GM12878 (cell line): Measurements from ENCODE around the gene RPL32.

ENCODE experiments used
- POLR2A ChIP-seq: IDR thresholded peaks from 2 replicates; pipeline ENCODE4 v1.6.1; 2011; ENCODE audit warnings: low read depth, mild to moderate bottlenecking, low read length
- TF ChIP-seq, protein P1 (sequence below): fragments of 450-650 bp; IDR thresholded peaks from 2 replicates; pipeline ENCODE4 v1.6.1; 2017; ENCODE audit warnings: mild to moderate bottlenecking, low read depth, inconsistent platforms; ENCODE audit not compliant: poor library complexity, severe bottlenecking
- TF ChIP-seq, protein P2 (sequence below): IDR thresholded peaks from 2 replicates; pipeline ENCODE4 v1.6.1; 2012; ENCODE audit warnings: low read depth, low read length, improper control_type of control experiment
- TF ChIP-seq, protein P3 (sequence below), 3 experiments: IDR thresholded peaks in 2 of 3; conservative IDR thresholded peaks in 1 of 3; 2 replicates each; pipeline ENCODE4 v1.5.1; 2011; ENCODE audit warnings: low read depth in 3 of 3, low read length in 3 of 3, mild to moderate bottlenecking in 3 of 3, control low read depth in 2 of 3, moderate library complexity in 2 of 3, inconsistent platforms in 1 of 3, mixed read lengths in 1 of 3; ENCODE audit not compliant: control insufficient read depth in 2 of 3, insufficient read depth in 1 of 3; ENCODE audit errors: extremely low read depth in 1 of 3

DNA sequence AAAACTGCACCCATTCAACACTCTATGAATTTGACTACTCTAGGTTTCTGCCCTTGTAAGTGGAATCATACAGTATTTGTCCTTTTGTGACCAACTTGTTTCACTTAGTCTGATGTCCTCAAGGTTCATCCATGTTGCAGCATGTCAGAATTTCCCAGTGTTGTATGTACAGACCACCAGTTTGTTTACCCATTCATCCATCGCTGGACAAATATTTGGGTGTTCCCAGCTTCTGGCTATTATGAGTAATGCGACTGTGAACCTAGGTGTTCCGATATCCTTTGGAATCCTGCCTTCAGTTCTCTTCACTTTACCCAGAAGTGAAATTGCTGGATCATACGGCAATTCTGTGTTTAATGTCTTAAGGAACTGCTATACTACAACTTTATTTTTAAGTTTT is 12.6 kb downstream of the RPL32 start:
- TF ChIP-seq, protein P1, sequence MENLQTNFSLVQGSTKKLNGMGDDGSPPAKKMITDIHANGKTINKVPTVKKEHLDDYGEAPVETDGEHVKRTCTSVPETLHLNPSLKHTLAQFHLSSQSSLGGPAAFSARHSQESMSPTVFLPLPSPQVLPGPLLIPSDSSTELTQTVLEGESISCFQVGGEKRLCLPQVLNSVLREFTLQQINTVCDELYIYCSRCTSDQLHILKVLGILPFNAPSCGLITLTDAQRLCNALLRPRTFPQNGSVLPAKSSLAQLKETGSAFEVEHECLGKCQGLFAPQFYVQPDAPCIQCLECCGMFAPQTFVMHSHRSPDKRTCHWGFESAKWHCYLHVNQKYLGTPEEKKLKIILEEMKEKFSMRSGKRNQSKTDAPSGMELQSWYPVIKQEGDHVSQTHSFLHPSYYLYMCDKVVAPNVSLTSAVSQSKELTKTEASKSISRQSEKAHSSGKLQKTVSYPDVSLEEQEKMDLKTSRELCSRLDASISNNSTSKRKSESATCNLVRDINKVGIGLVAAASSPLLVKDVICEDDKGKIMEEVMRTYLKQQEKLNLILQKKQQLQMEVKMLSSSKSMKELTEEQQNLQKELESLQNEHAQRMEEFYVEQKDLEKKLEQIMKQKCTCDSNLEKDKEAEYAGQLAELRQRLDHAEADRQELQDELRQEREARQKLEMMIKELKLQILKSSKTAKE, result no peak
- TF ChIP-seq, protein P2, sequence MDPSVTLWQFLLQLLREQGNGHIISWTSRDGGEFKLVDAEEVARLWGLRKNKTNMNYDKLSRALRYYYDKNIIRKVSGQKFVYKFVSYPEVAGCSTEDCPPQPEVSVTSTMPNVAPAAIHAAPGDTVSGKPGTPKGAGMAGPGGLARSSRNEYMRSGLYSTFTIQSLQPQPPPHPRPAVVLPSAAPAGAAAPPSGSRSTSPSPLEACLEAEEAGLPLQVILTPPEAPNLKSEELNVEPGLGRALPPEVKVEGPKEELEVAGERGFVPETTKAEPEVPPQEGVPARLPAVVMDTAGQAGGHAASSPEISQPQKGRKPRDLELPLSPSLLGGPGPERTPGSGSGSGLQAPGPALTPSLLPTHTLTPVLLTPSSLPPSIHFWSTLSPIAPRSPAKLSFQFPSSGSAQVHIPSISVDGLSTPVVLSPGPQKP, result no peak
- TF ChIP-seq, protein P3, sequence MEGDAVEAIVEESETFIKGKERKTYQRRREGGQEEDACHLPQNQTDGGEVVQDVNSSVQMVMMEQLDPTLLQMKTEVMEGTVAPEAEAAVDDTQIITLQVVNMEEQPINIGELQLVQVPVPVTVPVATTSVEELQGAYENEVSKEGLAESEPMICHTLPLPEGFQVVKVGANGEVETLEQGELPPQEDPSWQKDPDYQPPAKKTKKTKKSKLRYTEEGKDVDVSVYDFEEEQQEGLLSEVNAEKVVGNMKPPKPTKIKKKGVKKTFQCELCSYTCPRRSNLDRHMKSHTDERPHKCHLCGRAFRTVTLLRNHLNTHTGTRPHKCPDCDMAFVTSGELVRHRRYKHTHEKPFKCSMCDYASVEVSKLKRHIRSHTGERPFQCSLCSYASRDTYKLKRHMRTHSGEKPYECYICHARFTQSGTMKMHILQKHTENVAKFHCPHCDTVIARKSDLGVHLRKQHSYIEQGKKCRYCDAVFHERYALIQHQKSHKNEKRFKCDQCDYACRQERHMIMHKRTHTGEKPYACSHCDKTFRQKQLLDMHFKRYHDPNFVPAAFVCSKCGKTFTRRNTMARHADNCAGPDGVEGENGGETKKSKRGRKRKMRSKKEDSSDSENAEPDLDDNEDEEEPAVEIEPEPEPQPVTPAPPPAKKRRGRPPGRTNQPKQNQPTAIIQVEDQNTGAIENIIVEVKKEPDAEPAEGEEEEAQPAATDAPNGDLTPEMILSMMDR (IDR thresholded peaks at IDR 0.05 in 2 of 3, conservative IDR thresholded peaks at IDR 0.05 in 1 of 3; ENCODE audit: control insufficient read depth in 2 of 3, extremely low read depth in 1 of 3, insufficient read depth in 1 of 3, low read depth in 3 of 3, low read length in 3 of 3), result no peak
- no peak for TF ChIP-seq POLR2A
